K562 (cell line): ENCODE results near the gene HTT-AS. TPM values are rescaled to one million over a fixed set of nuclear protein-coding genes. Genes with fewer than 3 reads are reported as not detected.

Source experiments
- RHOXF2B ChIP-seq: fragments of 250-450 bp; sonication (Bioruptor Pico); conservative IDR thresholded peaks from 2 replicates; pipeline ENCODE4 v1.5.1; 2021
- ZBTB40 ChIP-seq, 2 experiments: fragments of 450-650 bp in 1 of 2; sonication (generic) in 1 of 2; formaldehyde crosslinking in 1 of 2; IDR thresholded peaks; 2 replicates each; pipeline versions ENCODE4 v1.7.1 to v1.9.0; 2016 to 2022; ENCODE audit warnings: inconsistent platforms in 1 of 2, mild to moderate bottlenecking in 1 of 2, missing genetic modification reagents in 1 of 2
- ZFP30 ChIP-seq: fragments of 250-450 bp; sonication (Bioruptor Pico); IDR thresholded peaks from 2 replicates; pipeline ENCODE4 v1.8.0; 2022; ENCODE audit warnings: moderate library complexity, mild to moderate bottlenecking, inconsistent platforms, borderline replicate concordance
- polyA plus RNA-seq, 8 experiments: library from polyadenylated mRNA; depleted of rRNA in 4 of 8; stranded (reverse) in 5 of 8; unstranded in 3 of 8; fragments of >200 nt; fragmentation: Nextera tagmentation in 2 of 8; fragmentation: Illumina TruSeq in 1 of 8; extraction: Ambion mirVana in 2 of 8; extraction: Trizol in 1 of 8; gene quantifications; 2 replicates each; pipeline versions ENCODE4 v1.2.1 to v1.2.3, GENCODE V29; 2011 to 2014; ENCODE audit warnings: inconsistent platforms in 1 of 8, missing spikeins in 1 of 8
- total RNA-seq, 7 experiments: library from RNA; depleted of rRNA in 6 of 7; stranded (reverse); fragments of >200 nt in 6 of 7; fragmentation: Illumina TruSeq in 2 of 7; extraction: Trizol in 2 of 7; gene quantifications; 2 replicates each; pipeline versions ENCODE4 v1.2.1 to v1.2.3, GENCODE V29; 2011 to 2021; ENCODE audit warnings: low replicate concordance in 1 of 7

The HTT-AS gene
- total and polyA plus RNA-seq, 9 of the 15 experiments (the other 6 are each of a cell fraction or from before 2014, with no cell fraction given), result not detected

DNA sequence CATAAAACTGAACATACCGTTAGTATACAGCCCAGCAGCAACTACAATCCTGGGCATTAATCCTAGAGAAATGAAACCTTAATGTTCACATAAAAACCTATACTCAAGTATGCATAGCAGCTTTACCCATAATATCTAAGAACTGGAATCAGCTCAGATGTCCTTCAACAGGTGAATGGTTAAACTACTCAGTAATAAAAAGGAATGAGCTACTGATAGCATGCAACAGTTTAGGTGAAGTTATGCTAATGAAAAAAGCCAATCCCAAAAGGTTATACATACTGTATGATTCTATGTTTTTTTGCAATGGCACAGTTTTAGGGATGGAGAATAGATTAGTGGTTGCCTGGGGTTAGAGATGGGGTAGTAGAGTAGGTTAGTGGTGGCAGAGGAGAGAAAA, 9.4 kb upstream of the HTT-AS start (continued):
- TF ChIP-seq ZBTB40 (IDR thresholded peaks at IDR 0.05), result no peak
- no peak for TF ChIP-seq ZBTB40 (CRISPR knock-in tag; IDR thresholded peaks at IDR 0.05)
- TF ChIP-seq ZFP30 (CRISPR knock-in tag), result no peak
- TF ChIP-seq RHOXF2B, result no peak
